ENCODE results near the gene PRKAR1A.

GRCh38 chr17:68567581-68567980 lies 55.4 kb downstream of the PRKAR1A start:
- no peak for TF ChIP-seq CTCF (IDR thresholded peaks at IDR 0.05)
- no peak for TF ChIP-seq POLR2A (IDR thresholded peaks at IDR 0.05)

Data from prostate gland (tissue), 2 donors.